Astrocyte (in vitro differentiated cells and primary cell): ENCODE data around the gene KMT2C. TPM values are rescaled to one million over a fixed set of nuclear protein-coding genes. Genes with fewer than 3 reads are reported as not detected.

Source experiments
- DNase-seq: peaks from one replicate; pipeline ENCODE4 v3.0.0-alpha.2; 2010; ENCODE audit warnings: low read depth
- FAIRE-seq: peaks from 2 replicates; lab custom pipeline; 2011; peaks lifted over from hg19 to GRCh38; lab: Jason Lieb, UNC
- H2AFZ ChIP-seq: 2 replicates; pipeline ENCODE4 v1.6.0; 2012; ENCODE audit warnings: low read depth, low read length, inconsistent platforms
- H3K27ac ChIP-seq: 2 replicates; pipeline ENCODE4 v1.5.1; 2011; ENCODE audit warnings: low read depth, low read length, inconsistent platforms
- H3K27me3 ChIP-seq: 2 replicates; pipeline ENCODE4 v1.6.0; 2011; ENCODE audit warnings: low read length, inconsistent platforms; ENCODE audit not compliant: insufficient read depth
- H3K36me3 ChIP-seq: 2 replicates; pipeline ENCODE4 v1.5.1; 2011; ENCODE audit warnings: low read length, inconsistent platforms; ENCODE audit not compliant: insufficient read depth
- H3K4me1 ChIP-seq: 2 replicates; pipeline ENCODE4 v1.5.1; 2011; ENCODE audit warnings: low read length, inconsistent platforms; ENCODE audit not compliant: insufficient read depth
- H3K4me2 ChIP-seq: 2 replicates; pipeline ENCODE4 v1.6.0; 2012; ENCODE audit warnings: low read length, inconsistent platforms
- H3K4me3 ChIP-seq: 2 replicates; pipeline ENCODE4 v1.5.1; 2011; ENCODE audit warnings: low read depth, mild to moderate bottlenecking, low read length, inconsistent platforms; ENCODE audit not compliant: insufficient read depth
- H3K79me2 ChIP-seq: 2 replicates; pipeline ENCODE4 v1.6.0; 2012; ENCODE audit warnings: mild to moderate bottlenecking, low read length, inconsistent platforms; ENCODE audit not compliant: insufficient read depth
- H3K9ac ChIP-seq: 2 replicates; pipeline ENCODE4 v1.6.0; 2012; ENCODE audit warnings: mild to moderate bottlenecking, low read length, inconsistent platforms
- H3K9me3 ChIP-seq: 2 replicates; pipeline ENCODE4 v1.5.1; 2012; ENCODE audit warnings: low read depth, mild to moderate bottlenecking, low read length, inconsistent platforms; ENCODE audit not compliant: insufficient read depth
- H4K20me1 ChIP-seq: 2 replicates; pipeline ENCODE4 v1.6.0; 2012; ENCODE audit warnings: low read length, inconsistent platforms; ENCODE audit not compliant: insufficient read depth
- H3K27ac Mint-ChIP-seq: one replicate; pipeline ENCODE4 v1.8.0; 2021; ENCODE audit warnings: mild to moderate bottlenecking, mixed read lengths; ENCODE audit not compliant: unreplicated experiment
- H3K27me3 Mint-ChIP-seq: one replicate; pipeline ENCODE4 v1.8.0; 2021; ENCODE audit warnings: low read depth, mixed read lengths; ENCODE audit not compliant: unreplicated experiment
- H3K36me3 Mint-ChIP-seq: one replicate; pipeline ENCODE4 v1.8.0; 2021; ENCODE audit warnings: low read depth, mixed read lengths; ENCODE audit not compliant: unreplicated experiment
- H3K4me1 Mint-ChIP-seq: one replicate; pipeline ENCODE4 v1.8.0; 2021; ENCODE audit warnings: low read depth, mixed read lengths; ENCODE audit not compliant: unreplicated experiment
- H3K4me3 Mint-ChIP-seq: one replicate; pipeline ENCODE4 v1.8.0; 2021; ENCODE audit warnings: mild to moderate bottlenecking, moderate library complexity, mixed read lengths; ENCODE audit not compliant: unreplicated experiment
- H3K9me3 Mint-ChIP-seq: one replicate; pipeline ENCODE4 v1.8.0; 2021; ENCODE audit warnings: mild to moderate bottlenecking, mixed read lengths; ENCODE audit not compliant: unreplicated experiment
- CTCF ChIP-seq: IDR thresholded peaks from 2 replicates; pipeline ENCODE4 v1.5.1; 2011; ENCODE audit warnings: low read depth, mild to moderate bottlenecking, inconsistent platforms, low read length, moderate library complexity; ENCODE audit not compliant: insufficient read depth
- EZH2 ChIP-seq: IDR thresholded peaks from 2 replicates; pipeline ENCODE4 v1.6.1; 2012; ENCODE audit warnings: mild to moderate bottlenecking, low read length, inconsistent platforms; ENCODE audit not compliant: insufficient read depth
- total RNA-seq: library from RNA; stranded (reverse); gene quantifications from 2 replicates; pipeline ENCODE4 v1.2.1, GENCODE V29; 2021

Gene KMT2C
- total RNA-seq, 1 donor from 2014 or later: 59.0 TPM

DNA sequence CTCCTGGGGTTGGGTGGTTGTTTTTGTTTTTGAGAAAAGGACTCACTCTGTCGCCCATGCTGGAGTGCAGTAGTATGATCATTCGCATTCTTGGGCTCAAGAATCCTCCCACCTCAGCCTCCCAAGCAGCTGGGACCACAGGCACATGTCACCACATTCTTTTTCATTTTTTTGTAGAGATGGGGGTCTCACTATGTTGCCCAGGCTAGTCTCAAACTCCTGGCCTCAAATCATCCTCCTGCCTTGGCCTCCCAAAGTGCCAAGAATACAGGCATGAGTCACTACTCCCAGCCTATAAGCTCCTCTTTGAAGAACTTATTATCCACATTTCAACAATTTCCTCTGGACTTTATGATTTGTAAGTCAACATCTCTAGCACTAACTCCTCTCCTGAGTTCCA lies 102.7 kb downstream of the KMT2C start:
- FAIRE-seq: no peak
- no peak overlapping the region for H3K4me3 Mint-ChIP-seq
- H3K36me3 Mint-ChIP-seq: peaks cover 8% of the 10 kb centered on the region
- Histone ChIP-seq H2AFZ (no peak overlapping the region), H3K4me1 (no peaks in the 10 kb centered on the region), H3K36me3 (peaks cover 6% of the 10 kb centered on the region), H3K9ac (no peak overlapping the region), H3K79me2 (peaks cover 69% of the 10 kb centered on the region), H3K4me2 (no peak overlapping the region), H3K27ac (no peak overlapping the region), H3K27me3 (no peaks in the 10 kb centered on the region), H3K4me3 (no peak overlapping the region), H4K20me1 (peaks cover 74% of the 10 kb centered on the region), H3K9me3 (no peaks in the 10 kb centered on the region)
- no peak overlapping the region for H3K27ac Mint-ChIP-seq
- H3K4me1 Mint-ChIP-seq: peaks cover 3% of the 10 kb centered on the region
- no peaks in the 10 kb centered on the region for H3K9me3 Mint-ChIP-seq
- H3K27me3 Mint-ChIP-seq: no peaks in the 10 kb centered on the region
- TF ChIP-seq CTCF: no peak
- TF ChIP-seq EZH2: no peak
- DNase-seq: no peak

GRCh38 chr7:152330827-152331226 lies 105.0 kb downstream of the KMT2C start:
- Mint-ChIP-seq H3K27me3 (no peaks in the 10 kb centered on the region), H3K4me3 (no peak overlapping the region), H3K36me3 (peaks cover 8% of the 10 kb centered on the region), H3K9me3 (no peaks in the 10 kb centered on the region), H3K4me1 (peaks cover 2% of the 10 kb centered on the region), H3K27ac (no peak overlapping the region)
- Histone ChIP-seq H3K4me2 (no peak overlapping the region), H4K20me1 (peaks cover 63% of the 10 kb centered on the region), H3K27ac (no peak overlapping the region), H2AFZ (no peak overlapping the region), H3K27me3 (no peaks in the 10 kb centered on the region), H3K4me1 (no peaks in the 10 kb centered on the region), H3K79me2 (peaks cover 55% of the 10 kb centered on the region), H3K9me3 (no peaks in the 10 kb centered on the region), H3K9ac (no peak overlapping the region), H3K36me3 (peaks cover 9% of the 10 kb centered on the region), H3K4me3 (no peak overlapping the region)
- no peak for TF ChIP-seq CTCF
- no peak for TF ChIP-seq EZH2
- DNase-seq (no peak), FAIRE-seq (no peak)

GRCh38 chr7:152329469-152329868 lies 106.3 kb downstream of the KMT2C start:
- H3K4me1 ChIP-seq: no peaks in the 10 kb centered on the region
- peaks cover 51% of the 10 kb centered on the region for H4K20me1 ChIP-seq
- H3K27ac ChIP-seq: no peak overlapping the region
- H3K4me3 ChIP-seq: no peak overlapping the region
- no peak for FAIRE-seq
- H3K27me3 Mint-ChIP-seq: no peaks in the 10 kb centered on the region
- no peak overlapping the region for H3K27ac Mint-ChIP-seq
- no peaks in the 10 kb centered on the region for H3K9me3 ChIP-seq
- TF ChIP-seq CTCF (no peak), EZH2 (no peak)
- H3K79me2 ChIP-seq: peaks cover 45% of the 10 kb centered on the region
- DNase-seq: no peak
- no peak overlapping the region for H3K9ac ChIP-seq
- peaks cover 9% of the 10 kb centered on the region for H3K36me3 Mint-ChIP-seq
- H3K4me1 Mint-ChIP-seq: no peaks in the 10 kb centered on the region
- no peak overlapping the region for H2AFZ ChIP-seq
- H3K27me3 ChIP-seq: no peaks in the 10 kb centered on the region
- peaks cover 9% of the 10 kb centered on the region for H3K36me3 ChIP-seq
- no peak overlapping the region for H3K4me2 ChIP-seq
- H3K4me3 Mint-ChIP-seq: no peak overlapping the region
- no peaks in the 10 kb centered on the region for H3K9me3 Mint-ChIP-seq
